ENCODE data around the gene CAMTA1.
"Not testable (repeated sequence)": the region's sequence is repeated elsewhere in the genome, so short reads cannot be mapped to it uniquely, and the experiment has no call there.

CAMTA1 gene

DNA sequence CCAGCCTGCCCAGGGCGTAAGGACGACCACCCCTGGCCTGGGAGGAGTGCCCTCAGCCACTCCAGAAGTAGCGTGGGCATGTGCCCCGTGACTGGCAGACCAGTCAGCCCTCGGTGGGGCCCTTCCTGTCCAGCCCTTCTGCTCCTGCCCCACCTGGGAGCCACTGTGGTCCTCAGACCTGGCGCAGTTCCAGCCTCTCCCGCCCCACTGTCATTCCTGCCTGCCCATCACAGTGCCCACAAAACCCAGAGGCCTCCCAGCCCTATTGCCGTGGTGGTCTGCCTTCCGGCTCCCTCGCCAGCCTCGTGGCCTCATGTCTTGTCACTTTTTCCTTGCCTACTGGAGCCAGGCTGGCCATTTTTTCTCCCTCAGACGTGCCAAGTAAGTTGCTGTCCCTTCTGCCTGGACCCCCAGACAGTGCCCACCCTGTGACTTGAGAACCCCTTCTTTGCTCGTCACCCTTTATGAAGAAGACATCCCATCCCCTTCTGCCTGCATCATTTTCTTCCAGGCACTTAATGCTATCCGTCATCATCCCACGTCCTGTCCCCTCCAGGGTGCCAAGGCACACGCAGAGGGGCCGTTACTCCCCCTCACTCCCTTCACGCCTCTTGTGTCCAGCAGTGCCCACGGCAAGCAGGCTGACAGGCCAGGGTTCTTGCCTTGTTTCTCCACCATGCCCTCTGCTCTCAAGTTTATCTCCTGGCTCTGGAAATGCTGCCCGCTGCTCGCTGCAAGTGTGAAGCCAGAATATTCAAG is 122.6 kb downstream of the CAMTA1 start:
- DNase-seq (ENCODE audit: low spot score) = no peak

DNA sequence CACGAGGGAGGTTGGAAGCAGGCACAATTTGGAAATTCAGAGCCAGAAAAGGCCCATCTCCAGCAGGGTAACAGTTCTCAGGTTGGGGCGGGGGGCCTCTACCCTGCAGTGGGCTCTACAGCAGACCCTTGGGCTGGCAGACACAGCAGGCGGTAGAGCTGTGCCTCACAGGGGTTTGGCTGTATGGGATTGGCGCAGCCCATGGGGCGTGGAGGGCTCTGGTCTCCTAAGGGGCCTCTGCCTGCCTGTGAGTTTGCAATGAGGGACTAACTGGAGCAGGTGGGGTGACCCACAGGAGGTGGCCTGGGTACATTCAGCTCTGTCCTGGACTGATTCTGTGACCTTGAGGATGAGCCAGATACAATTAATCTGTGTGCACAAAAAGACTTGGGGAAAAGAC is 124.1 kb downstream of the CAMTA1 start:
- no peak for DNase-seq (ENCODE audit: low spot score)

DNA sequence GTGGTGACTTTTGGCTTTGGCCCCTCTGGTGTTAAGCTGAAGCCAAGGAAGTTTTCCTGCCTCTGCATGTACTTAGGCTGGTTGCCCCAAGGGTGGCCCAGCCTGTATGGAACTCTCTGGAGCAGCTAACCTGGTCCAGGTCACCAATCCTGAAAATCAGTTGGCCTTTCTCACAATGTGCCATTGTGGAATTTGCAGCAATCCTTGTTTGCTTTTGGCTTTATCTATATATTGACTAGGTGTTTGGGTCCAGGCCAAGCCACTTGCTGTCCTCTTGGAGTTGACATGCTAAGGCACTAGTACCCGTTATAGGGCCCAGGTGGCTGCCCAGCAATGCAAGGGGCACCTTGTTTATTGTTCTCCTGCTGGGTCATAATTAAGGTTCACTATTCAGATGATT is 124.6 kb downstream of the CAMTA1 start:
- DNase-seq (ENCODE audit: low spot score) = no peak

DNA sequence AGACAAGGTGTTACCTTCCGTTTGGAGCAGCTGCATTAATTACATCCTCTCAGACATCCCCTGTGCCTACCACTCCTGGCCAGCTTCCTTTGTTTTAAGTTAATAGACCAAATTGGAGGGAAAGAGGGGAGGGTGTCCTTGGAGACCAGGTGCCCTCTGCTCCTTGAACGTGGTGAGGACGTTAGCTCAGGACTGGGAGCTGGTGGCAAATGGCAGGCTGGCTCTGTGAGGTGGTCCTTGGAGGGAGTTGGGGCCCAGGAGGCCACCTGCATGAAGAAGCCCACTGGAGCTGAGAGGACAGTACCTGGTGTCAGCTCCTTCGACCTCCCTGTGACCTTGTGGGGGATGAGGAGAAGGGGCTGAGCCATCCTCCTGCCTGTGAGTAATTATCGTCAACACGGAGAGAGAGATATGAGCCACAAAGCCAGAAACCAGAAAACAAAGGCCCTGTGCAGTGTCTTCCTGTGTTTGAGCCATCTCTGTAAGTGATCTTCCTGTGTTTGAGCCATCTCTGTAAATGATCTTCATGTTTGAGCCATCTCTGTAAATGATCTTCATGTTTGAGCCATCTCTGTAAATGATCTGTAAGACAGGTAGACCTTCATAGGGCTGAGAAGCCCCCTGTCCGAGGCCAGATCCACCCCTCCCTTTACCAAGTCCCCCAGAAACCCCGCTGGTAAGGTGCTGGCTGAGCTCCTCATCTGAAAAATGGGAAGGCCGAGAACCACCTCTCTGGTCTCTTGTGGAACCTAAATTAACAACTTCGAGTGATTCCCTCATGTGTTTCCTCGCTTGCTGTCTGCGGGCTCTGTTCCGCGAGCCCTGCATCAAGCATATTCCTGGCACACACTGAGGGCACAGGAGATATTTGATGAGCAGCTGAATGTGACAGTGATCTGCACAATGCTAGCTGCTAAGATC is 126.0 kb downstream of the CAMTA1 start:
- no peak for DNase-seq (ENCODE audit: low spot score)

DNA sequence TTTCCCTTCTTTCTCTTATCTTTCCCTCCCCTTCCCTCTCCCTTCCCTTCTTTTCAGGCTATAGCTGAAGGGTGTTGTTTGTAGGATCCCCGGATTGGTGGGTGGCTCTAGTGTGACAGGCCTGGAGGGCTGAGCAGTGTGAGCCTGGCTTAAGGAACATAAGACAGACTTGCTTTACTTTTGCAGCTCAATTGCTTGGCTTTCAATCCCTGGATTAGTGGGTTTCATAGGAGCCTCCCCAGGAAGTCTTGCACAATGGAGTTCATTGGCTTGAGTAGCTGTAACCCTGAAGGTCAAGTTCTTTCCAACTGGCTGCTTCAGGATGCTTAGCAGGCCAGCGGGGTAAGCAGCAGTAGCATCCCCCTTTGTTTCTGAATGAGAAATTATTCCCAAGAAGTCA is 126.7 kb downstream of the CAMTA1 start:
- no peak for DNase-seq (ENCODE audit: low spot score)

DNA sequence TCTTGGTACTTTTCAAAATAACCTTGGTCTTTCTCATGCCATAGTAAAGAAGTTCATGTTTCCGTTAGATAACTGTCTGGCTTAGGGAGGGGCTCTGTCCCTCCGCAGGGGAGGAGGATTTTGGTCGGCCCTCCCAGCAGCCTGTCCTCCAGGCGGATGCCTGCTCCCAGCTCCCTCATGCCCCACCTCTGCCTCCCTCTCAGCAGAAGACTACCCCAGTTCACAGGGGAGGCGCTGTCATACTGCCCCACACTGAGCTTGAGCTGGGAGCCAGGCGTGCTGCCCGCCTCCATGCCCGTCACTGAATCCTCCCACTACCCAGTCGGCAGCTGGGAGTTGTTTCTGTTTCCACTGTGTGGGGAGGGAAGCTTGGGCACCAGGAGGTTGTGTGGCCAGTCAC is 127.3 kb downstream of the CAMTA1 start:
- DNase-seq (ENCODE audit: low spot score) = peak; percentile 27

DNA sequence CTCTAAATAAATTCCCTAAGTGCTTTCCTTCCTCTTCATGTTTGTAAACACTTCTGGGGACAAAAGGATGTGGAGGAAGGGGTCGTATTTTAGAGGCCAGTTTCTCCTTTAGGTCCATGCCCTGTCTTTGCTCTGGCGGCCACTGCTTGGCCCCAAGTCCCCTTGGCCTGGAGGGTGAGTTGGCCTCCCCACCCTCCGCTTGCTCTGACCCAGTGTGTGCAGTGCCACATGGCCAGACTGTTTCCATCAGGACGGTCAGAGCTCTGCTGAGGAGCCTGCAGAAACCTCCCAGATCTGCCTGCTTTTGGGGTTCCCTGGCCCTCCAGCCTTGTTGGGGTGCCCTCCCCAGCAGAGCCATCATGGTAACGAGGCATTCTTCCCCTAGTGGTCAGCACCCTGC is 127.8 kb downstream of the CAMTA1 start:
- DNase-seq (ENCODE audit: low spot score) = no peak

DNA sequence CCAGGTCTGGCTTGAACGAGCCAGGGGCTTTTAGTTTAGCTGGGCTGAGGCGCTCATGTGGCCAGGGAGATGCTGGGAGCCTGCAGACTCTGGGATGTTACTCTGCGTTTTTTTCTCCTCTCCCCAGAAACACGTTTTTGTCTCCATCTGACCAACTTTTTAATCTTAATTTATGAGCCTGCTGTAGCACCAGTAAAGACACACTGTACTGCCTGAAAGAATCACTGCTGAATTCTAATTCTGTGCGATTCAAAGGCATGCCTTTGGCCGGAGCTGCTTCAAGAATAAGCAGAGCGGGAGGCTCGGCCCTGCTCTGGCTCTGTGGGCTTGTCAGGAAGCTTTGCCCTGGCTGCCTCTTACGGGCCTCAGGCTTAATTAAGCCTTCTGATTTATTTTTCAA is 129.5 kb downstream of the CAMTA1 start:
- no peak for DNase-seq (ENCODE audit: low spot score)

DNA sequence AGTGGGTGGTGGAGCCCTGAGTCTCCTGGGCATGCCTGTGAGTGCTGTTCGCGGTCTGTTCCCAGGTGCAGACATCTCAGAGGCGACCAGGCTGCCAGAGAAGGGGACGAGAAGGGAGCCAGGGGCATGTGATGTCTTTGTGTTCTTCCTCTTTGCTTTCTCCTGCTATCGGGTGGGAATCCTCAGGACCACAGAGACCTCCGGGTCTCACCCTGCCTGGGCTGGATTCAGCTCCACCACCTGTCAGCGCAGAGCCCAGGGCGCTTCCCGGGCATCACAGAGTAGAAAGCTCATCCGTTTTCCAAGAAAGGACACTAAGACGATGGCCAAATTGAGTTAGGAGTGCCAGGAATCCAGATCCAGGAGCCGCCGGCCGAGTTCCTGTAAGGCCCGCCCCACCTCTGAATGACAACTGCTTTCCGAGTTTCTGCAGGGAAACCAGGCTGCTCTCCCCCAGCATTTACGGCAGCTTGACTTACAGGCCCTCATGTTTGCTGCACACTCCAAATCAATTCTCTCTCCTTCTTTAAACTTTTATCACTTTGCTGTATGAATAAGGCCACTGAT is 130.8 kb downstream of the CAMTA1 start:
- DNase-seq (ENCODE audit: low spot score) = no peak

DNA sequence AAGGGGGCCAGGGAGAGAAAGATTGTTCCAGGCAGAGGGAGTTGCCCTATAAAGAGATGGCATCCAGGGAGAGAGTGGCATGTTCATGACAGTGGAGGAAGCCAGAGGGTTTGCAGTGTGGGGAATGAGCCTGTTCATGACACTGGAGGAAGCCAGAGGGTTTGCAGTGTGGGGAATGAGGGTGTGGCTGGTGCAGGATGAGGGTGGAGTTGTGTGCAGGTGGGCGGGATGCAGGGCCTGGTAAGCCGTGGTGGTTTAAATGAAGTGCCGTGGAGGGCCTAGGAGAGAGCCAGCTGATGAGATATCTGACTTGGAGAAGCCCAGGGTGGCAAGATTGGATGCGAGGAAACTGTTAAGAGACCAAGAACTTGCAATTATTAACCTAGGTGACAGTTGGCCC is 131.8 kb downstream of the CAMTA1 start:
- DNase-seq (ENCODE audit: low spot score) = no peak

DNA sequence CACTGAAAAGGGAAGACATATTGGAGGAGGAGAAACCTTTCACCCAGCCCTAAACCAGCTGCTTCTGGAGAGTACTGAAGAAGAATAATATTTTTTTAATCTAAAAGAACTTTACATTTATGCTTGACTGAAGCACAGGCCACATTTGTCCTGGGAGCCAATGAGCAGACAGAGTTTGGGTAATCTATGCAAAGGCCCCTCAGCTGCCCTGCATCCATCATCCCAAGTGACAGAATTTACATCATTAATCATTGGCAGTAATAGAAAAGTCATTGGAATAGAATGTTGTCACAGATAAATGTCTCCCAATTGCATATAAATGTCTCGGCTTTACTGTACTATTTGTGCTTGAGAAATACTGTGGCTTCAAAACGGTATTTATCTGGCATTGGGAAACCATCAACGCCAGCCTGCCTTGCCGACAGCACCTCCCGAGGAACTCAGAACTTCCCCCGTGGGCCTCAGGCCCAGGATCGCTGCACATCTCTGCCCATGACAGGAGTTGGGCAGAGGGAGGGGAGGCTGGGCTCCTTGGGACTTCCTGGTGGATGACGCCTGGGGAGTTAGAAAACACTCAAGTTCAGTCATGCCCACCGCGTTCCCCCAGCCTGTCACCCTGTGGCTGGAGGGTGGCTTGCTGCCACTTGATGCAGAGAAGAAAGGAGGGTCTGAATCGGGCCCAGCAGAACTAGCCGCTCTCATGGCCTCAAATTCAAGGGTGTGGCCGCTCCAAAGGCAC is 133.1 kb downstream of the CAMTA1 start:
- DNase-seq (ENCODE audit: low spot score) = no peak

DNA sequence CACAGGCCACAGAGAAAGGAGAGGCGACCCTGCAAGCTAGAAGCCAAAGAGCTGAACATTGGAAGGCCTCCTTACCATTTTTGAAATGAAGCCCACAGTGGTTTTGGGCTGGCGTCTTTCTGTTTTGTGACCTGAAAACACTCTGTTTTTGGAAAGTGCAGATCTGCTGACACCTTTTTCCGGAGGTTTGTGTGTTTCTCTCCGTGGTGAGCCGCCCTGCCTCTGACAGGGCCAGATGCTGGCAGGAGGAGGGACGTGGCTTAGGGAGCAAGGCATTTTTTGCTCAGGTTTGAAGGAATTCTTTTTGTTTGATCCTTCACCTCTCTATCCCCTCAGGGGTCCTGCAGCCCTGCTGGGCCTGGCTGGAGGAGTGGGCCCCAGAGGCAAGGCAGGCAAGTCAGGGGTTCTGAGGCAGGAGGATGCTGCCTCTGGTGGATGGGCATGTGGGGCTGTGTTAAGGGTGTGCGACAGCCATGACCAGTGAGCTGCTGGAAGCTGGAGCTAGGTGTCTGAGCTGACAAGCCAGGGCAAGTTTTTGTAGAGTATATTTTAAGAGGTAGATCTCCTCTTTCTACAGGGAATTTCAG is 133.8 kb downstream of the CAMTA1 start:
- DNase-seq (ENCODE audit: low spot score) = no peak

DNA sequence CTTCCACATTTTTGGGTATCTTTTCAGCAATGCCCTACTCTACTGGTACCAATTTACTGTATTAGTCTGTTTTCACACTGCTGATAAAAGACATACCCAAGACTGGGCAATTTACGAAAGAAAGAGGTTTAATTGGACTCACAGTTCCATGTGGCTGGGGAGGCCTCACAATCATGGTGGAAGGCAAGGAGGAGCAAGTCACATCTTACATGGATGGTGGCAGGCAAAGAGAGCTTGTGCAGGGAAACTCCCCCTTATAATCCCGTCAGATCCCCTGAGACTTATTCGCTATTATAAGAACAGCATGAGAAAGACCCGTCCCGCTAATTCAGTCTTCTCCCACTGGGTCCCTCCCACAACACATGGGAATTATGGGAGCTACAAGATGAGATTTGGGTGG is 136.3 kb downstream of the CAMTA1 start:
- DNase-seq (ENCODE audit: low spot score) = not testable (repeated sequence)

DNA sequence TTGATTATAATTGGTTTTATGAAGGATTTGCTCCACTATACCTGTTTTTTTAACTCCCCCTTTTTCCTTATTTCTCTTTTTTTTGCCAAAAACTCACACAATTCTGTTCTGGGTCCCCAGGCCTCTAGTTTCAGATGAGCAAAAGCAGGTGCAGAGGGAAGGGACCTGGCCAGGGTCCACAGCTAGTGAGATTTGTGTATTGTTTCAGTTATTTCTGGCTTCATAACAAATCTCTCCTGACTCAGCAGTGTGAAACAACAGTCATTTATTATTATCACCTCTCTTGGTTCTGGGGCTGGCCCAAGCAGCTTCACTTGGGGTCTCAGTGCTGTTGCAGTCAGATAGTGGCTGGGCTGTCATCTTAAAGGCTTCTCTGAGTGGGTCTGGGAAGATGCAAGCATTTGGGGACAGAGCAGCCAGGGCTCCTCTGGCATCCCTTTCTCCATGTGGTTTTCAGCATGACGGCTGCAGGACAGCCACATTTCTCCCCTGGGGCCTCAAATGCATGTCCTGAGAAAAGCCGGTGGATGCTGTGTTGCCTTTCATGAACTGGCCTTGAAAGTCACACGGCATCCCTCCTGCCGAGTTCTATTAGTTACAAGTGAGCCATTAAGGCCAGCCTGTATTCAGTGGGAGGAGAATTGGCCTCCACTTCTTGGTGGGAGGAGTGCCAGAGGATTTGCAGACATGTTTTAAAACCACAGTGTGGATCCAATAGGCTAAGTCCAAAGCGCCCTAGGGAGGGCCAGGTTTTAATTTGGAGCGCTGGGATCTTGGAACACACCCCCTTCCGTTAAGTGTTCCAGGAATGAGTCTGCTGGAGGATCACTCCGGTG is 137.1 kb downstream of the CAMTA1 start:
- peak; percentile 43 for DNase-seq (ENCODE audit: low spot score)

DNA sequence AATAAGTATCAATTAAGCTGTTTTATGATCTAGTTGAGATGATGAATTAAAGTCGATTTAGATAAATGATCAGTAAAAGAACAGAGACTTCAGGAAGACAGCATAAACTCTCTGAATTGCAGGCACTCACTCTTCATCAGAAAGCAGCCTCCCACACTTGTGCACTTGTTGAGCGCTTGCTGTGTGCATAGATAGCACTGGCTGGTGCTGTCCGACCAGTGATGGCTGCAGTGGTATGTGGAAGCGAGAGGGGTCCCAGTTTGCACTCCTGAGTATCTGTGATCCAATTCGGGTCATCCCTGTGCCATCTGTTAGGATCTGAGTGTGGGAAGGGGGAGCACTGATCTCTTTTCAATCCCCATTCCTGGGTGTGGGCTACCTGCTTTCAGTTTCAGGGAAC is 137.8 kb downstream of the CAMTA1 start:
- no peak for DNase-seq (ENCODE audit: low spot score)

DNA sequence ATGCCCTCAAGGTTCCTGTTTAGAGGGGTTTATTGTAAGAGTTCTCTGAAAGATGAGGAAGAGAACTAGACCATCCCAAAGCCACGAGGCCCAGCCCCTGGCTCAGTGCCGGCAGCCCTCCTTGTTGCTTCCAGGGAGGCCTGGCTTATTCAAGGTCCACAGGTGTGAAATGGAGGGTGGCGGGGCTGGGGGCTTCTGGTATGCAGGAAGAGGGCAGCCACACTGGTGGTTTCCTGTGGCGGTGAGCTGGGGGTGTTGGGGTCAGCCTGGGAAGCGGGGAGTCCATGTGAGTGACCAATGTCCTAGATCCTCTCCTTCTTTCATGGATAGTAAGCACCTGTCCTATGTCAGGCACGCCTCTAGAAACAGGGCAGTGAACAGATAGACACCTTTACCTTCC is 138.2 kb downstream of the CAMTA1 start:
- DNase-seq (ENCODE audit: low spot score) = no peak

DNA sequence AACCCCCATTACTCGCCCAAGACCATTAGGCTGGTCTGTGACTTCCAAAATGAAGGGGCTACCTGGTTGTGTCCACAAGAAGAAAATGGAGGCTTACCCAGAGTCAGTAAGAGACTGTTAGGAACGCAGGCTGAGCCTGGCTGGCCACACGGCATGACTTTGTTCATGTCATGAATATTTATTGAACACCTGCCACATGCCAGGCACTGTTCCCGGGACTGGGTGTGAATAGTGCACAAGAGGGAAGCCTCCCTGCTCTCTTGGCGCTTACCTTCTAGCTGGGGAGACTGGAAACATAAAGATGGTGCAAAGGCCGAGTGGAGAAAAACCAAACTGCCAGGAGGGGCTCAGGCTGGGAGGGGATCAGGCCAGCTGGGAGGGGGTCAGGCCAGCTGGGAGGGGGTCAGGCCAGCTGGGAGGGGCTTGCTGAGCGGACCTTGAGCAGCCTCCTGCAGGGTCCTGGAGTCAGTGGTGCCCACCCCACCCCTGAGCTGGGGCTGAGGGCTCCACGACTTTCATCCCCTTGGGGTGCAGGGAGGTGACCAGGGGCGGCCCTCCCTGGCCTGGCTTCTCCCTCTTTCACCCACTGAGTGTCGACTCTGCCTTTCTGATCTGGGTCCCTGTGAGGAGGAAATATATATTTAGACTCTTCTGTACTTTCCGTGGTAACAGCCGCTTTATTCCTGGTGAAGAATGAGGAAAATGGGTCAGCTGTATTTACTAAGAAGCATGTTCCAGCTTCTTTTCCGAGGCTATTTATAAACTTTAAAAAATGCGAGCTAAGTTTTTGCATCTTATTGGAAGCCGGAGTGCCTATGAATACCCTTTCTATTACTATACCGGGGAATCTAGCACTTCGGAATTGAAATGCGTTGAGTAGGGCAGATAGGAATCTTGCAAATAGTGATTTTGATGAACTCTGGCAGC is 139.0 kb downstream of the CAMTA1 start:
- no peak for DNase-seq (ENCODE audit: low spot score)

DNA sequence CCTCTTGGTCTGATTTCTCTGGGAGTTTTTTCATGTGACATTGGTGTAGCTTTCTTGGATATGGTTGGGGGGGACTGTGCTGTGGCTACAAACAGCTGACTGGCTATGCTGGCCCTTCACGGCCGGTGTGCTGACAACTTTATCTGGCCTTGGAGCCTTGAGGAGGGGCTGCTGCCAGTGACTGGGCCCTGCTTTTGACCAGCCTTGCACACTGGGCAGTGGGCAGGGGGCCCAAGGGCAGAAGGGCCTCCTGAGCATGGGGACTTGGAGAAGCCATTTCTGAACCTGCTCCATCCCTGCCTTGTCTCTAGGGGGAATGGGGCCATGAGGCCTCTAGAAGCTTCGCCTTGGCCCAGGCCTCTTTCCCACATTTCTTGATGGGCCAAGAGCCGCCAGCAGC is 139.6 kb downstream of the CAMTA1 start:
- DNase-seq (ENCODE audit: low spot score) = no peak

DNA sequence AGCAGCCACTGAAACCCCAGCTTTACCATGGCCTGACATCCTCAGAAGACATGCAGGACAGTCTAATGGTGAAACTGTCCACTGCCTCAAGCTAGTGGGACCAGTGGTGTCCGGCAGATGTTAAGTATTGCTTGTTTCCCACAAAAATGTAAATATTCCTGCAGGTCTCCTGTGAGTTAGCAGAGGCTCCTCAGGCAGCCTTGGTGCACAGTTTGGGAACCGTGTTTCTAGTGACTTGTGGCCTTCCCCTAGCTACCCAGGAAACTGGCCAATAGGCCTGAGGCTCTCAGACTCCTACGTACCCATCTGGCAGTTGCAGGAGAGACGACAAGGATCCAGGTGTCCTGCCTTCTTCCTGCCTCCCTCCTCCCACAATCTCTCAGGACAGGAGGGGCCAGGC is 142.4 kb downstream of the CAMTA1 start:
- no peak for DNase-seq (ENCODE audit: low spot score)
